ENCODE measurements around the gene HSPA8. TPM values are rescaled to one million over a fixed set of nuclear protein-coding genes. Genes with fewer than 3 reads are reported as not detected.

HSPA8 gene
- total and polyA plus RNA-seq, 2 experiments from 2014 or later, result 386 to 839 TPM

DNA sequence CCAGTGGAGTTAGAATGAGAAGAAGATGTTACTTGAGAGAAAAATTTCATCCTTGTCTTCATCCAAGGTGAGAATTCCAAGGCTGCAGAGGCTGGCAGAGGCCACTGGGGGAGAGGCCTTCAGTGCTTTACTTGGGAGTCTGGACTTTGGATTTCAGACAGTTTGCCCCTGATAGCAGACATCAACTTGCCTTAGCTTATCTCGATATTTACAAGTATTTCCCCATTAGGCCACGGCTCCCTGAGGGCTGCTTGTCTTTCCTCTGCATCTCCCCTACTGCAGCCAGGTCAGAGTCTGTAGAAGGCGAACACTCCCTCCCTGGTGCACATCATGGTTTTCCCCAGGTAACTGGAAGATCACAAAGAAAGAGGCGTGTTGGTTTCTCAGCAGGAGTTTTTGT is 50.4 kb downstream of the HSPA8 start:
- no peak for DNase-seq (ENCODE audit: low read depth in 1 of 2, low spot score in 1 of 2)
- Histone ChIP-seq H3K27ac (no peak overlapping the region), H3K27me3 (no peaks in the 10 kb centered on the region), H3K9me3 (ENCODE audit: low read depth) (no peaks in the 10 kb centered on the region), H3K4me3 (no peak overlapping the region), H3K36me3 (no peaks in the 10 kb centered on the region), H3K4me1 (ENCODE audit: low read depth) (peaks cover 6% of the 10 kb centered on the region)
- no peak for TF ChIP-seq CTCF (IDR thresholded peaks at IDR 0.05; ENCODE audit: low read depth, low read length)

Other genes with a start within 250 kb of the HSPA8 start
- not detected in 2 replicates for gene CRTAM, start 223.6 kb downstream of the HSPA8 start, total RNA-seq
- gene CRTAM, start 223.6 kb downstream of the HSPA8 start, polyA plus RNA-seq, result not detected in 2 replicates
- 1.1 and 2.5 TPM in 2 replicates for gene JHY, start 179.4 kb downstream of the HSPA8 start, total RNA-seq
- gene JHY, start 179.4 kb downstream of the HSPA8 start, polyA plus RNA-seq, result 2.3 and 2.5 TPM in 2 replicates
- gene BSX, start 80.3 kb downstream of the HSPA8 start, total RNA-seq, result not detected in 2 replicates
- not detected in 2 replicates for gene BSX, start 80.3 kb downstream of the HSPA8 start, polyA plus RNA-seq
- 4.2 and 8.4 TPM in 2 replicates for gene CLMP, start 133.1 kb upstream of the HSPA8 start, total RNA-seq
- gene CLMP, start 133.1 kb upstream of the HSPA8 start, polyA plus RNA-seq, result 2.1 and 5.1 TPM in 2 replicates

Measured in cardiac muscle cell (in vitro differentiated cells and primary cell).